ENCODE results near the gene PAPOLB. TPM values are rescaled to one million over a fixed set of nuclear protein-coding genes. Genes with fewer than 3 reads are reported as not detected.

The PAPOLB gene
- total and polyA plus RNA-seq, 5 experiments from 2014 or later, result not detected

DNA sequence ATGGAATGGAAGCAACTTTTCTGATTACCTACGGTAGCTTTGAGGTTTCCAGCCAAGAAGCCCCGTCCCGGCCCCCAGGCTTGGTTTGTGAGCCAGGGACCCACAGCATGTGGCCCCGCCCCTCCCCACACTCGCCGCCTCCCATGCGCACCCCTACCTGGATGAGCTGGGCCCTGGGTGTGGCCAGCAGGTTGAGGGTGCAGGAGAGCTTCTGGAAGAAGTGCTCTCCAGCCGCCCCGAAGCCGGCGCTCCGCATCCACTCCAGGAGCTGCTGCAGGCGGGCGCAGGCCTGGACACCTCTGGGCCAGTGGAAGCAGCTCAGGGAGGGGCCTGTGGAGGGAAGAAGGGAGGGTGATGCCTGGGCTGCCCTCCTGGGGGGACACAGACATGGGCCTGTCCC is 46.7 kb downstream of the PAPOLB start:
- no peak overlapping the region for H3K4me3 Mint-ChIP-seq
- H3K9me3 Mint-ChIP-seq, result no peaks in the 10 kb centered on the region

DNA sequence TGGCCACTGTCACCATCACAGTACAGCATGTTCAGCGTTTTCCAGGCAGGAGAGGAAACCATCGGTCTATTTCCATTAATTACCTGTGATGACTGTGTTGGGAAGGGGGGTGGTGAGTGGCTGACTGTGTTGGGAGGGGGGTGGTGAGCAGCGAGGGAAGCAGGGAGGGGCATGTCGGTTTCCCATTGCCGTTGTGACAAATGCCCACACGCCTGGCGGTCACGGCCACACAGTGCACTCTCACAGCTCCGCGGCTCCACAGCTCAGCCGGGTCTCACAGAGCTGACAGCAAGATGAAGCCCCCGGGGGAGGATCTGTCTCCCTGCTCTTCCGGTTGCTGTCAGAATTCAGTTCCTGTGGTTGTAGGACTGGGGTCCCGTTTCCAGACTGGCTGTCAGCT is 47.4 kb downstream of the PAPOLB start:
- Mint-ChIP-seq H3K9me3 (no peaks in the 10 kb centered on the region), H3K4me1 (peaks cover 2 to 11% (median 7%) of the 10 kb centered on the region in 4 donors), H3K4me3 (peak overlapping the region in 2 of 10 donors; percentile 18 to 26), H3K27ac (no peak overlapping the region), H3K27me3 (peaks cover 3 to 18% (median 8%) of the 10 kb centered on the region in 5 donors), H3K36me3 (no peaks in the 10 kb centered on the region)
- ATAC-seq (no peak), DNase-seq (no peak)
- POLR2A ChIA-PET, result no interaction called here

More for the DNA sequence above, 46.7 kb downstream of the PAPOLB start:
- DNase-seq, result no peak
- H3K4me1 Mint-ChIP-seq, result peaks cover 0 to 7% (median 4%) of the 10 kb centered on the region in 4 donors
- POLR2A ChIA-PET, result no interaction called here
- ATAC-seq, result no peak
- H3K27ac Mint-ChIP-seq, result no peak overlapping the region
- no peaks in the 10 kb centered on the region for H3K36me3 Mint-ChIP-seq
- H3K27me3 Mint-ChIP-seq, result peaks cover 3 to 22% (median 10%) of the 10 kb centered on the region in 5 donors

DNA sequence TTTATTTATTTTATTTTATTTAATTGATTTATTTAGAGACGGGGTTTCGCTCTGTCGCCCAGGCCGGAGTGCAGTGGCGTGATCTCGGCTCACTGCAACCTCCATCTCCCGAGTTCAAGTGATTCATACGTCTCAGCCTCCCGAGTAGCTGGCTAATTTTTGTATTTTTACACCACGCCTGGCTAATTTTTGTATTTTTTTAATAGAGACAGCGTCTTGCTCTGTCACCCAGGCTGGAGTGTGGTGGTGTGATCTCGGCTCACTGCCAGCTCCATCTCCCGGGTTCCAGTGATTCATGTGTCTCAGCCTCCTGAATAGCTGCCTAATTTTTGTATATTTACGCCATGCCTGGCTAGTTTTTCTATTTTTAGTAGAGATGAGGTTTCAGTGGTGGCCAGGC is 52.2 kb downstream of the PAPOLB start:
- Mint-ChIP-seq H3K27ac (peak overlapping the region in 2 of 10 donors; percentile 43 to 89), H3K36me3 (no peaks in the 10 kb centered on the region), H3K4me3 (peak overlapping the region; percentile 42 to 91 (median 74)), H3K4me1 (peaks cover 8 to 19% (median 14%) of the 10 kb centered on the region in 4 donors), H3K27me3 (peaks cover 3 to 8% (median 6%) of the 10 kb centered on the region in 5 donors), H3K9me3 (no peaks in the 10 kb centered on the region)
- POLR2A ChIA-PET, result interaction anchor here (0.7 to 0.8 kb wide), 2 partner anchors 14 to 16 kb away, joined by 5 to 6 read pairs; no protein-coding TSS in a partner anchor
- ATAC-seq, result no peak
- DNase-seq, result no peak

GRCh38 chr7:4809091-4809591 is 52.7 kb downstream of the PAPOLB start:
- Mint-ChIP-seq H3K27me3 (peaks cover 2 to 7% (median 4%) of the 10 kb centered on the region in 5 donors), H3K4me1 (peaks cover 8 to 19% (median 12%) of the 10 kb centered on the region in 4 donors), H3K36me3 (no peaks in the 10 kb centered on the region), H3K4me3 (peak overlapping the region; percentile 73 to 91 (median 85)), H3K9me3 (no peaks in the 10 kb centered on the region), H3K27ac (peak overlapping the region in 7 of 10 donors; percentile 10 to 89 (median 80))
- POLR2A ChIA-PET, result interaction anchor here (0.7 to 0.8 kb wide), 2 partner anchors 14 to 16 kb away, joined by 5 to 6 read pairs; no protein-coding TSS in a partner anchor
- peak in 8 of 10 donors; percentile 29 to 74 (median 50) for DNase-seq
- ATAC-seq, result peak; percentile 80 to 86

DNA sequence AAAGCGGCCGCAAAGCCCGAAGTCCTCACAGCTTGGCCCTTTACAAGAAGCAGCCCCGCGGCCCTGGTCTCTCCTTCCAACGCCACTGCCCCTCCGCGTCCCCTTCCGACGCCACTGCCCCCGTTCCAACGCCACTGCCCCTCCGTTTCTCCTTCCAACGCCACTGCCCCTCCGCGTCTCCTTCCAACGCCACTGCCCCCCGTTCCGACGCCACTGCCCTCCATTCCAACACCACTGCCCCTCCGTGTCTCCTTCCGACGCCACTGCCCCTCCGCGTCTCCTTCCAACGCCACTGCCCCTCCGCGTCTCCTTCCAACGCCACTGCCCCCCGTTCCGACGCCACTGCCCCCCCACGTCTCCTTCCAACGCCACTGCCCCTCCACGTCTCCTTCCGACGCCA is 53.3 kb downstream of the PAPOLB start:
- H3K36me3 Mint-ChIP-seq, result no peaks in the 10 kb centered on the region
- no peak for DNase-seq
- H3K4me3 Mint-ChIP-seq, result peak overlapping the region in 9 of 10 donors; percentile 30 to 88 (median 43)
- H3K9me3 Mint-ChIP-seq, result no peaks in the 10 kb centered on the region
- H3K4me1 Mint-ChIP-seq, result peaks cover 8 to 19% (median 11%) of the 10 kb centered on the region in 4 donors
- no peak for ATAC-seq
- POLR2A ChIA-PET, result no interaction called here
- peak overlapping the region in 3 of 10 donors; percentile 25 to 89 (median 67) for H3K27ac Mint-ChIP-seq
- peaks cover 2 to 7% (median 2%) of the 10 kb centered on the region in 5 donors for H3K27me3 Mint-ChIP-seq

GRCh38 chr7:4808026-4808425 is 53.8 kb downstream of the PAPOLB start:
- Mint-ChIP-seq H3K4me1 (peaks cover 8 to 19% (median 11%) of the 10 kb centered on the region in 4 donors), H3K27me3 (peaks cover 2 to 6% (median 2%) of the 10 kb centered on the region in 5 donors), H3K4me3 (peak overlapping the region in 5 of 10 donors; percentile 2 to 88 (median 54)), H3K36me3 (no peaks in the 10 kb centered on the region), H3K27ac (peak overlapping the region in 2 of 10 donors; percentile 25 to 89), H3K9me3 (no peaks in the 10 kb centered on the region)
- no peak for DNase-seq
- no peak for ATAC-seq
- POLR2A ChIA-PET, result no interaction called here

Other genes with a start within 250 kb of the PAPOLB start
- gene FOXK1, start 179.7 kb downstream of the PAPOLB start, total RNA-seq, result 10 to 100 TPM; 71.5 to 78.5 TPM
- 1 to 10 TPM; 2.3 to 5.6 (median 3.6) TPM for gene FOXK1, start 179.7 kb downstream of the PAPOLB start, polyA plus RNA-seq
- 100 to 1,000 TPM; 109 to 111 TPM for gene AP5Z1, start 86.4 kb downstream of the PAPOLB start, total RNA-seq
- gene AP5Z1, start 86.4 kb downstream of the PAPOLB start, polyA plus RNA-seq, result 10 to 100 TPM; 25.2 to 44.1 (median 34.1) TPM
- gene RADIL, start 21.7 kb upstream of the PAPOLB start, total RNA-seq, result under 1 TPM in 1 of 2 experiments, not detected in 1; 0.18 TPM
- under 1 TPM in 2 of 3 donors, not detected in 1; 0.02 to 0.07 TPM for gene RADIL, start 21.7 kb upstream of the PAPOLB start, polyA plus RNA-seq
- gene MMD2, start 97.2 kb upstream of the PAPOLB start, total RNA-seq, result not detected
- gene MMD2, start 97.2 kb upstream of the PAPOLB start, polyA plus RNA-seq, result not detected
- 10 to 100 TPM; 22.8 to 23.9 TPM for gene RBAK, start 183.8 kb upstream of the PAPOLB start, total RNA-seq
- 1 to 10 TPM; 3.2 to 3.5 (median 3.3) TPM for gene RBAK, start 183.8 kb upstream of the PAPOLB start, polyA plus RNA-seq